MCF 10A (cell line): ENCODE data around the gene NAA40. TPM values are rescaled to one million over a fixed set of nuclear protein-coding genes. Genes with fewer than 3 reads are reported as not detected.

Source experiments
- BruUV-seq: library from RNA; stranded (reverse); fragments of 400-500 nt; replicated peaks from 2 replicates; lab custom pipeline; 2021; lab: Mats Ljungman, UMichigan
- CTCF ChIA-PET: fragments of 300-600 bp; sonication (Branson Sonifier 250); formaldehyde crosslinking; extraction: SDS; loops from one replicate; lab custom pipeline; 2021; ENCODE audit warnings: antibody characterized with exemption, inconsistent platforms; lab: Yijun Ruan, JAX
- POLR2A ChIA-PET: fragments of 300-600, 350-650 bp; sonication (Branson Sonifier 250); formaldehyde crosslinking; extraction: SDS; loops from one replicate; lab custom pipeline; 2020; ENCODE audit warnings: antibody characterized with exemption, inconsistent platforms; lab: Yijun Ruan, JAX
- DNase-seq: peaks from one replicate; pipeline ENCODE4 v3.0.0-alpha.2; 2018; ENCODE audit not compliant: unreplicated experiment
- H3K27ac Mint-ChIP-seq: one replicate; pipeline ENCODE4 v1.8.0; 2022; ENCODE audit warnings: mild to moderate bottlenecking, low read depth, mixed read lengths; ENCODE audit not compliant: unreplicated experiment
- H3K27me3 Mint-ChIP-seq: one replicate; pipeline ENCODE4 v1.8.0; 2022; ENCODE audit warnings: mixed read lengths; ENCODE audit not compliant: insufficient read depth, unreplicated experiment
- H3K36me3 Mint-ChIP-seq: one replicate; pipeline ENCODE4 v1.8.0; 2022; ENCODE audit warnings: mild to moderate bottlenecking, moderate library complexity, mixed read lengths; ENCODE audit not compliant: insufficient read depth, unreplicated experiment
- H3K4me1 Mint-ChIP-seq: one replicate; pipeline ENCODE4 v1.8.0; 2022; ENCODE audit warnings: mixed read lengths; ENCODE audit not compliant: insufficient read depth, unreplicated experiment
- H3K4me3 Mint-ChIP-seq: one replicate; pipeline ENCODE4 v1.8.0; 2022; ENCODE audit warnings: mild to moderate bottlenecking, moderate library complexity, mixed read lengths; ENCODE audit not compliant: unreplicated experiment
- H3K9me3 Mint-ChIP-seq: one replicate; pipeline ENCODE4 v1.8.0; 2022; ENCODE audit warnings: mixed read lengths; ENCODE audit not compliant: unreplicated experiment
- CTCF ChIP-seq: fragments of 200-600 bp; IDR thresholded peaks from one replicate; pipeline ENCODE4 v1.8.0; 2022; ENCODE audit warnings: antibody characterized with exemption, mild to moderate bottlenecking; ENCODE audit not compliant: unreplicated experiment
- intact Hi-C: fragments of 100-400 bp; cut with micrococcal nuclease; formaldehyde crosslinking; loops from 2 replicates; pipeline ENCODE4 v1.14.1; 2022
- total RNA-seq: library from RNA; stranded (reverse); gene quantifications from 2 replicates; pipeline ENCODE4 v1.2.3, GENCODE V29; 2022

NAA40 gene
- total RNA-seq, 1 experiment from 2014 or later, result 11.7 TPM

GRCh38 chr11:63974259-63975143, 35.7 kb downstream of the NAA40 start, which contains the start of gene COX8A:
Gene COX8A, plus strand, starts transcription at chr11:63974620. Its CDS starts 61 bp downstream, at chr11:63974681.
- H3K4me3 Mint-ChIP-seq, result peak within 1 kb of the TSS; percentile 99
- H3K9me3 Mint-ChIP-seq, result no peaks in the 10 kb centered on the region
- peak within 1 kb of the TSS; percentile 99 for H3K27ac Mint-ChIP-seq
- H3K4me1 Mint-ChIP-seq, result peaks cover 6% of the 10 kb centered on the region
- POLR2A ChIA-PET, result interaction anchor here (0.6 to 3.2 kb wide), 22 partner anchors 10 to 1247 kb away, joined by 3 to 36 read pairs (median 4); partner anchors contain the start of genes HNRNPUL2, MARK2, NAA40 and OTUB1
- H3K27me3 Mint-ChIP-seq, result no peaks in the 10 kb centered on the region
- CTCF ChIA-PET, result interaction anchor here (0.6 to 0.8 kb wide), 3 partner anchors 9 to 148 kb away, joined by 4 to 5 read pairs (median 5); no protein-coding TSS in a partner anchor
- intact Hi-C loops, result no loop called here
- no peak for TF ChIP-seq CTCF
- BruUV-seq, result TSS peak; percentile 74
- peaks cover 30% of the 10 kb centered on the region for H3K36me3 Mint-ChIP-seq
- peak; percentile 100 for DNase-seq

GRCh38 chr11:63978551-63979239, 39.9 kb downstream of the NAA40 start:
- intact Hi-C loops, result no loop called here
- ChIA-PET CTCF (interaction anchor here (0.6 to 1.3 kb wide), 5 partner anchors 33 to 172 kb away, joined by 3 to 6 read pairs (median 4); no protein-coding TSS in a partner anchor), POLR2A (interaction anchor here (0.9 kb wide), 1 partner anchor 142 kb away, joined by 4 read pairs; no protein-coding TSS in a partner anchor)
- H3K36me3 Mint-ChIP-seq, result peaks cover 35% of the 10 kb centered on the region
- H3K27ac Mint-ChIP-seq, result peak overlapping the region; percentile 39
- no peaks in the 10 kb centered on the region for H3K9me3 Mint-ChIP-seq
- no peak overlapping the region for H3K4me3 Mint-ChIP-seq
- H3K4me1 Mint-ChIP-seq, result peaks cover 6% of the 10 kb centered on the region
- no peak for TF ChIP-seq CTCF
- DNase-seq, result no peak
- BruUV-seq, result no TSS peak
- H3K27me3 Mint-ChIP-seq, result no peaks in the 10 kb centered on the region

GRCh38 chr11:63979426-63979825, 40.6 kb downstream of the NAA40 start:
- Mint-ChIP-seq H3K9me3 (no peaks in the 10 kb centered on the region), H3K27me3 (no peaks in the 10 kb centered on the region), H3K4me1 (peaks cover 6% of the 10 kb centered on the region), H3K36me3 (peaks cover 35% of the 10 kb centered on the region), H3K27ac (peak overlapping the region; percentile 39), H3K4me3 (no peak overlapping the region)
- intact Hi-C loops, result no loop called here
- POLR2A ChIA-PET, result interaction anchor here (0.9 kb wide), 1 partner anchor 142 kb away, joined by 4 read pairs; no protein-coding TSS in a partner anchor
- BruUV-seq, result no TSS peak
- TF ChIP-seq CTCF, result no peak
- CTCF ChIA-PET, result interaction anchor here (0.6 to 0.7 kb wide), 2 partner anchors 37 to 171 kb away, joined by 3 to 5 read pairs; no protein-coding TSS in a partner anchor
- no peak for DNase-seq
